Renal cortical epithelial cell (primary cell): ENCODE measurements around the gene KLC4. TPM values are rescaled to one million over a fixed set of nuclear protein-coding genes. Genes with fewer than 3 reads are reported as not detected.
"Not testable (repeated sequence)": the region's sequence is repeated elsewhere in the genome, so short reads cannot be mapped to it uniquely, and the experiment has no call there.

Experiments used
- DNase-seq: peaks from one replicate; pipeline ENCODE4 v3.0.0-alpha.2; 2011; ENCODE audit warnings: low read depth
- total RNA-seq: library from RNA; depleted of rRNA; stranded (reverse); fragments of >200 nt; gene quantifications from 2 replicates; pipeline ENCODE4 v1.2.3, GENCODE V29; 2014

KLC4 gene
- total RNA-seq, 1 donor from 2014 or later: 29.3 TPM

GRCh38 chr6:43036712-43037111, 22.7 kb upstream of the KLC4 start:
- DNase-seq: no peak

- no peak for DNase-seq
These were observed 22.2 kb upstream of the KLC4 start for GRCh38 chr6:43037197-43037596.

GRCh38 chr6:43037706-43038105, 21.7 kb upstream of the KLC4 start:
- DNase-seq: no peak

- no peak for DNase-seq
These were observed 20.7 kb upstream of the KLC4 start for GRCh38 chr6:43038727-43039126.

GRCh38 chr6:43040542-43041257, 18.7 kb upstream of the KLC4 start:
- DNase-seq: no peak

- not testable (repeated sequence) for DNase-seq
These were observed 18.0 kb upstream of the KLC4 start for GRCh38 chr6:43041475-43041874.

GRCh38 chr6:43043310-43043709, 16.1 kb upstream of the KLC4 start:
- DNase-seq: no peak

GRCh38 chr6:43045371-43045930, 14.0 kb upstream of the KLC4 start:
- DNase-seq: no peak

GRCh38 chr6:43047998-43048397, 11.4 kb upstream of the KLC4 start:
- no peak for DNase-seq

GRCh38 chr6:43050981-43051380, 8.4 kb upstream of the KLC4 start:
- no peak for DNase-seq

GRCh38 chr6:43052225-43052841, 7.1 kb upstream of the KLC4 start:
- no peak for DNase-seq

- DNase-seq: no peak
These were observed 6.4 kb upstream of the KLC4 start for GRCh38 chr6:43052842-43053544.

GRCh38 chr6:43053545-43054205, 5.8 kb upstream of the KLC4 start, which contains the start of gene CUL7:
Gene CUL7 (minus strand): TSS chr6:43053851. CDS start chr6:43052788, 1,063 bp downstream.
- peak; percentile 87 for DNase-seq

GRCh38 chr6:43054206-43054943, 5.1 kb upstream of the KLC4 start:
- DNase-seq: no peak

- no peak for DNase-seq
These were observed 3.5 kb upstream of the KLC4 start for GRCh38 chr6:43055966-43056365.

GRCh38 chr6:43058531-43058930, 900 bp upstream of the KLC4 start:
- DNase-seq: no peak

- peak; percentile 57 for DNase-seq
These were observed 763 bp downstream of the KLC4 start for GRCh38 chr6:43060034-43060754.

GRCh38 chr6:43060755-43061633, 1.6 kb downstream of the KLC4 start:
- no peak for DNase-seq

GRCh38 chr6:43061861-43062260, 2.4 kb downstream of the KLC4 start:
- no peak for DNase-seq

GRCh38 chr6:43062818-43063217, 3.4 kb downstream of the KLC4 start:
- DNase-seq: no peak
